ENCODE results near the gene KHDC1. TPM values are rescaled to one million over a fixed set of nuclear protein-coding genes. Genes with fewer than 3 reads are reported as not detected.
A peak's percentile ranks its signal among the peaks of the same experiment; 100 is the strongest.

The KHDC1 gene
- polyA plus RNA-seq, 3 donors: 0.13 TPM; not detected in 2

DNA sequence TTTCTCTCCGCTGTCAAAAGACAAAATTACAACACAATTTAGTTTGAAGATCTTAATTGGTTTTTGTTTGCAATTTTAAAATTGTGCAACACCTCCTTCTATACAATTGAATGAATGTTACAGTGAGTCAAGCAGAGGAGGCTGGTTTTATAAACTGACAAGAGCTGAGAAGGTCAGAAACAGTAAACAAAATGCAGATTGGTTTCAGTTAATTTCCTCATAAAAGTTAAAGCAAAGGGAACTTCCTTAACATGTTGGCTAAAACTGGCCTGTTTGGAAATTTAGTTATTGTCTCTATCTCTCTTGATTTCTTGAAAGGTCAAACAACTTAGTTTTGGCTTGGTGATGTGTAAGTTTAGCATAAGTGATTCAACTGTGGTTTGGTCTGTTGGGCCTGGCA, 59.9 kb downstream of the KHDC1 start:
- Histone ChIP-seq H4K20me1 (ENCODE audit: insufficient read depth, low read length) (no peaks in the 10 kb centered on the region), H3K36me3 (replicated peaks in 1 of 2; ENCODE audit: control insufficient read depth in 1 of 2, insufficient read depth in 2 of 2, low read length in 2 of 2) (no peaks in the 10 kb centered on the region), H2AFZ (ENCODE audit: insufficient read depth, low read depth, low read length, poor library complexity, severe bottlenecking) (no peak overlapping the region), H3K9ac (ENCODE audit: insufficient read depth, low read length, poor library complexity, severe bottlenecking) (no peak overlapping the region), H3K79me2 (ENCODE audit: insufficient read depth, low read length) (no peaks in the 10 kb centered on the region), H3K9me3 (replicated peaks in 1 of 2; ENCODE audit: control insufficient read depth in 1 of 2, insufficient read depth in 1 of 2, low read length in 2 of 2) (no peaks in the 10 kb centered on the region), H3K4me1 (ENCODE audit: control insufficient read depth in 1 of 2, insufficient read depth in 2 of 2, low read length in 2 of 2) (no peaks in the 10 kb centered on the region), H3K27me3 (ENCODE audit: control insufficient read depth in 2 of 2, insufficient read depth in 2 of 2, low read length in 2 of 2) (no peaks in the 10 kb centered on the region), H3K4me3 (replicated peaks in 1 of 3; ENCODE audit: low read depth in 2 of 3, low read length in 3 of 3) (no peak overlapping the region), H3K4me2 (replicated peaks; ENCODE audit: extremely low read depth, low read length, poor library complexity, severe bottlenecking) (no peak overlapping the region), H3K27ac (ENCODE audit: low read depth in 1 of 2, low read length in 2 of 2) (no peak overlapping the region)
- WGBS (ENCODE audit: insufficient coverage): no CpG with 5 or more reads among the region's 1 CpG
- Mint-ChIP-seq H3K9me3 (peaks cover 1 to 9% (median 6%) of the 10 kb centered on the region in 7 donors), H3K27me3 (ENCODE audit: low read depth in 3 of 3) (peaks cover 0 to 2% (median 0%) of the 10 kb centered on the region in 3 donors), H3K4me3 (no peak overlapping the region), H3K27ac (no peak overlapping the region), H3K36me3 (no peaks in the 10 kb centered on the region), H3K4me1 (no peaks in the 10 kb centered on the region)
- TF ChIP-seq CTCF (IDR thresholded peaks at IDR 0.05): no peak
- DNase-seq: no peak
- intact Hi-C loops (cut with micrococcal nuclease): no loop called here

- Mint-ChIP-seq H3K4me3 (no peak overlapping the region), H3K4me1 (no peaks in the 10 kb centered on the region), H3K9me3 (peaks cover 0 to 2% (median 1%) of the 10 kb centered on the region in 7 donors), H3K27me3 (ENCODE audit: low read depth in 3 of 3) (no peaks in the 10 kb centered on the region), H3K36me3 (peaks cover 0 to 2% of the 10 kb centered on the region in 2 donors), H3K27ac (peak overlapping the region in 2 of 7 donors; percentile 3 to 65)
- 73% methylated on average over 4 of the region's 4 CpGs for WGBS (ENCODE audit: insufficient coverage)
- DNase-seq: no peak
- no peaks in the 10 kb centered on the region for H3K27me3 ChIP-seq (ENCODE audit: control insufficient read depth in 2 of 2, insufficient read depth in 2 of 2, low read length in 2 of 2)
- H3K9ac ChIP-seq (ENCODE audit: insufficient read depth, low read length, poor library complexity, severe bottlenecking): no peak overlapping the region
- no peak overlapping the region for H3K4me3 ChIP-seq (replicated peaks in 1 of 3; ENCODE audit: low read depth in 2 of 3, low read length in 3 of 3)
- no peaks in the 10 kb centered on the region for H3K9me3 ChIP-seq (replicated peaks in 1 of 2; ENCODE audit: control insufficient read depth in 1 of 2, insufficient read depth in 1 of 2, low read length in 2 of 2)
- no peaks in the 10 kb centered on the region for H3K36me3 ChIP-seq (replicated peaks in 1 of 2; ENCODE audit: control insufficient read depth in 1 of 2, insufficient read depth in 2 of 2, low read length in 2 of 2)
- no peak overlapping the region for H3K4me2 ChIP-seq (replicated peaks; ENCODE audit: extremely low read depth, low read length, poor library complexity, severe bottlenecking)
- no peaks in the 10 kb centered on the region for H3K79me2 ChIP-seq (ENCODE audit: insufficient read depth, low read length)
- no peak for TF ChIP-seq CTCF (IDR thresholded peaks at IDR 0.05)
- H3K4me1 ChIP-seq (ENCODE audit: control insufficient read depth in 1 of 2, insufficient read depth in 2 of 2, low read length in 2 of 2): no peaks in the 10 kb centered on the region
- H2AFZ ChIP-seq (ENCODE audit: insufficient read depth, low read depth, low read length, poor library complexity, severe bottlenecking): no peak overlapping the region
- H3K27ac ChIP-seq (ENCODE audit: low read depth in 1 of 2, low read length in 2 of 2): no peak overlapping the region
- intact Hi-C loops (cut with micrococcal nuclease): no loop called here
- no peaks in the 10 kb centered on the region for H4K20me1 ChIP-seq (ENCODE audit: insufficient read depth, low read length)
Measured at GRCh38 chr6:73200735-73201134, 62.3 kb downstream of the KHDC1 start.
